WTC11 (cell line): ENCODE measurements around the gene GAK. TPM values are rescaled to one million over a fixed set of nuclear protein-coding genes. Genes with fewer than 3 reads are reported as not detected.

Experiments used
- ATAC-seq: fragments of 200-7000 bp; cut with Tn5 transposase; 2 replicates; pipeline ENCODE4 v1.10.0; 2021; ENCODE audit warnings: mild to moderate bottlenecking, moderate library complexity
- CTCF ChIA-PET: fragments of 300-600 bp; sonication (Branson Sonifier 250); formaldehyde crosslinking; loops from one replicate; lab custom pipeline; 2021; ENCODE audit warnings: antibody characterized with exemption; lab: Charles Lee
- POLR2A ChIA-PET: fragments of 350-600 bp; sonication (Branson Sonifier 250); formaldehyde crosslinking; loops from one replicate; lab custom pipeline; 2021; ENCODE audit warnings: antibody characterized with exemption; lab: Charles Lee
- DNase-seq: peaks from one replicate; pipeline ENCODE4 v3.0.0; 2021; ENCODE audit warnings: low spot score
- H3K27ac Mint-ChIP-seq: 2 replicates; pipeline ENCODE4 v1.8.0; 2021; ENCODE audit warnings: mixed read lengths
- H3K27me3 Mint-ChIP-seq: 2 replicates; pipeline ENCODE4 v1.8.0; 2021; ENCODE audit warnings: low read depth, mild to moderate bottlenecking, moderate library complexity, mixed read lengths
- H3K36me3 Mint-ChIP-seq: 2 replicates; pipeline ENCODE4 v1.8.0; 2021; ENCODE audit warnings: mixed read lengths
- H3K4me1 Mint-ChIP-seq: 2 replicates; pipeline ENCODE4 v1.8.0; 2022; ENCODE audit warnings: mixed read lengths
- H3K4me3 Mint-ChIP-seq: 2 replicates; pipeline ENCODE4 v1.8.0; 2021; ENCODE audit warnings: mild to moderate bottlenecking, moderate library complexity, mixed read lengths
- H3K9me3 Mint-ChIP-seq: 2 replicates; pipeline ENCODE4 v1.8.0; 2021; ENCODE audit warnings: mixed read lengths
- ARID4B ChIP-seq: sonication (generic); formaldehyde crosslinking; IDR thresholded peaks from 2 replicates; pipeline ENCODE4 v1.8.0; 2023; ENCODE audit warnings: missing genetic modification reagents, mild to moderate bottlenecking, borderline replicate concordance
- CTCF ChIP-seq: fragments of 200-600 bp; IDR thresholded peaks from 2 replicates; pipeline ENCODE4 v1.8.0; 2022; ENCODE audit warnings: antibody characterized with exemption
- ELF4 ChIP-seq: sonication (generic); formaldehyde crosslinking; IDR thresholded peaks from 2 replicates; pipeline ENCODE4 v1.8.1; 2022; ENCODE audit warnings: low read depth, mild to moderate bottlenecking, moderate library complexity, missing genetic modification reagents
- FOXK1 ChIP-seq: sonication (generic); formaldehyde crosslinking; IDR thresholded peaks from 2 replicates; pipeline ENCODE4 v1.8.0; 2022; ENCODE audit warnings: mild to moderate bottlenecking, moderate library complexity, missing genetic modification reagents
- GABPB1 ChIP-seq: sonication (generic); formaldehyde crosslinking; IDR thresholded peaks from 2 replicates; pipeline ENCODE4 v1.8.1; 2023; ENCODE audit warnings: mild to moderate bottlenecking, missing genetic modification reagents
- GRHL2 ChIP-seq: fragments of 250-450 bp; sonication (Bioruptor Pico); IDR thresholded peaks from 2 replicates; pipeline ENCODE4 v1.8.0; 2022; ENCODE audit warnings: mild to moderate bottlenecking, moderate library complexity; ENCODE audit not compliant: insufficient replicate concordance, severe bottlenecking
- IRF2 ChIP-seq: sonication (generic); formaldehyde crosslinking; IDR thresholded peaks from 2 replicates; pipeline ENCODE4 v1.8.0; 2022; ENCODE audit warnings: low read depth, missing genetic modification reagents, borderline replicate concordance
- MYBL2 ChIP-seq: sonication (generic); formaldehyde crosslinking; IDR thresholded peaks from 2 replicates; pipeline ENCODE4 v1.8.1; 2023; ENCODE audit warnings: mild to moderate bottlenecking, moderate library complexity, missing genetic modification reagents
- OVOL2 ChIP-seq: fragments of 250-450 bp; sonication (Bioruptor Pico); IDR thresholded peaks from 2 replicates; pipeline ENCODE4 v1.9.0; 2021; ENCODE audit warnings: mild to moderate bottlenecking, borderline replicate concordance
- RELA ChIP-seq: sonication (generic); formaldehyde crosslinking; IDR thresholded peaks from 2 replicates; pipeline ENCODE4 v1.8.1; 2022; ENCODE audit warnings: missing genetic modification reagents, mild to moderate bottlenecking, borderline replicate concordance
- ZNF317 ChIP-seq: sonication (generic); formaldehyde crosslinking; IDR thresholded peaks from 2 replicates; pipeline ENCODE4 v1.8.1; 2023; ENCODE audit warnings: low read depth, mild to moderate bottlenecking, moderate library complexity, missing genetic modification reagents, borderline replicate concordance
- ZNF423 ChIP-seq: fragments of 250-450 bp; sonication (Bioruptor Pico); IDR thresholded peaks from 2 replicates; pipeline ENCODE4 v2.1.2; 2022; ENCODE audit warnings: mild to moderate bottlenecking, moderate library complexity
- ZSCAN18 ChIP-seq: fragments of 250-450 bp; sonication (Bioruptor Pico); IDR thresholded peaks from 2 replicates; pipeline ENCODE4 v2.1.2; 2022; ENCODE audit warnings: mild to moderate bottlenecking, moderate library complexity
- total RNA-seq: library from RNA; stranded (reverse); gene quantifications from 3 replicates; pipeline ENCODE4 v1.2.3, GENCODE V29; 2021
- TF ChIP-seq, protein P1 (sequence below): sonication (generic); formaldehyde crosslinking; IDR thresholded peaks from 2 replicates; pipeline ENCODE4 v1.8.0; 2022; ENCODE audit warnings: mild to moderate bottlenecking, missing genetic modification reagents
- TF ChIP-seq, protein P2 (sequence below): sonication (generic); formaldehyde crosslinking; IDR thresholded peaks from 2 replicates; pipeline ENCODE4 v1.8.0; 2023; ENCODE audit warnings: missing genetic modification reagents
- TF ChIP-seq, protein P3 (sequence below): sonication (generic); formaldehyde crosslinking; IDR thresholded peaks from 2 replicates; pipeline ENCODE4 v1.8.1; 2023; ENCODE audit warnings: mild to moderate bottlenecking, moderate library complexity, missing genetic modification reagents

Gene GAK
- total RNA-seq, 1 experiment from 2014 or later = 121 TPM

GRCh38 chr4:848307-848691 lies 83.8 kb downstream of the GAK start:
- no peak for TF ChIP-seq ZNF317 (CRISPR knock-in tag)
- TF ChIP-seq GRHL2 (CRISPR knock-in tag) = no peak
- TF ChIP-seq, protein P1, sequence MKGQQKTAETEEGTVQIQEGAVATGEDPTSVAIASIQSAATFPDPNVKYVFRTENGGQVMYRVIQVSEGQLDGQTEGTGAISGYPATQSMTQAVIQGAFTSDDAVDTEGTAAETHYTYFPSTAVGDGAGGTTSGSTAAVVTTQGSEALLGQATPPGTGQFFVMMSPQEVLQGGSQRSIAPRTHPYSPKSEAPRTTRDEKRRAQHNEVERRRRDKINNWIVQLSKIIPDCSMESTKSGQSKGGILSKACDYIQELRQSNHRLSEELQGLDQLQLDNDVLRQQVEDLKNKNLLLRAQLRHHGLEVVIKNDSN (CRISPR knock-in tag) = no peak
- no peak for TF ChIP-seq ARID4B (CRISPR knock-in tag)
- TF ChIP-seq CTCF = no peak
- no peak for TF ChIP-seq OVOL2 (CRISPR knock-in tag)
- TF ChIP-seq ELF4 (CRISPR knock-in tag) = no peak
- TF ChIP-seq GABPB1 (CRISPR knock-in tag) = no peak
- TF ChIP-seq, protein P2, sequence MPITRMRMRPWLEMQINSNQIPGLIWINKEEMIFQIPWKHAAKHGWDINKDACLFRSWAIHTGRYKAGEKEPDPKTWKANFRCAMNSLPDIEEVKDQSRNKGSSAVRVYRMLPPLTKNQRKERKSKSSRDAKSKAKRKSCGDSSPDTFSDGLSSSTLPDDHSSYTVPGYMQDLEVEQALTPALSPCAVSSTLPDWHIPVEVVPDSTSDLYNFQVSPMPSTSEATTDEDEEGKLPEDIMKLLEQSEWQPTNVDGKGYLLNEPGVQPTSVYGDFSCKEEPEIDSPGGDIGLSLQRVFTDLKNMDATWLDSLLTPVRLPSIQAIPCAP (CRISPR knock-in tag) = no peak
- no peak for TF ChIP-seq ZNF423 (CRISPR knock-in tag)
- TF ChIP-seq, all 79 proteins: peak for 0
- no peak overlapping the region for H3K27ac Mint-ChIP-seq
- H3K4me3 Mint-ChIP-seq = no peak overlapping the region
- no peaks in the 10 kb centered on the region for H3K4me1 Mint-ChIP-seq
- no peaks in the 10 kb centered on the region for H3K27me3 Mint-ChIP-seq
- DNase-seq = no peak
- CTCF ChIA-PET = no interaction called here
- H3K36me3 Mint-ChIP-seq = peaks cover 3% of the 10 kb centered on the region; the same call in 1 of the 2 replicates
- no peaks in the 10 kb centered on the region for H3K9me3 Mint-ChIP-seq
- ATAC-seq = no peak
- POLR2A ChIA-PET = no interaction called here

DNA sequence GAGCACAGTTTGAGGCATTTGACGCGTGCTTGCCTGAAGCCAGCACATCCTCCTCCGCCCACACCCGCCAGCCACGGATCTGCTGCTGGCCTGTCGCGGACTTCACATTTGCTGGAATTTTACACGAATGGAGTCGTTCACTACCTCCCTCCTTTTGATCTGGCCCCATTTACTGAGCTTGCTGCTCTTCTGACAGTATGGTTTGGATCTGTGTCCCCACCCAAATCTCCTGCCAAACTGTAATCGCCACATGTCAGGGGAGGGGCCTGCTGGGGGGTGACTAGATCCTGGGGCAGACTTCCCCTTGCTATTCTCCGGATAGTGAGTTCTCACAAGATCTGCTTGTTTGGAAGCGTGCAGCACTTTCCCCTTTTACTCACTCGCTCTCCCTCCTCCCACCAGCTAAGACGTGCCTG lies 86.3 kb downstream of the GAK start:
- H3K36me3 Mint-ChIP-seq = peaks cover 3% of the 10 kb centered on the region
- no peak for TF ChIP-seq IRF2 (CRISPR knock-in tag)
- no peak for TF ChIP-seq MYBL2 (CRISPR knock-in tag)
- no peak for TF ChIP-seq RELA (CRISPR knock-in tag)
- TF ChIP-seq ZSCAN18 (CRISPR knock-in tag) = no peak
- no peak for TF ChIP-seq GRHL2 (CRISPR knock-in tag)
- TF ChIP-seq FOXK1 (CRISPR knock-in tag) = no peak
- TF ChIP-seq, protein P3, sequence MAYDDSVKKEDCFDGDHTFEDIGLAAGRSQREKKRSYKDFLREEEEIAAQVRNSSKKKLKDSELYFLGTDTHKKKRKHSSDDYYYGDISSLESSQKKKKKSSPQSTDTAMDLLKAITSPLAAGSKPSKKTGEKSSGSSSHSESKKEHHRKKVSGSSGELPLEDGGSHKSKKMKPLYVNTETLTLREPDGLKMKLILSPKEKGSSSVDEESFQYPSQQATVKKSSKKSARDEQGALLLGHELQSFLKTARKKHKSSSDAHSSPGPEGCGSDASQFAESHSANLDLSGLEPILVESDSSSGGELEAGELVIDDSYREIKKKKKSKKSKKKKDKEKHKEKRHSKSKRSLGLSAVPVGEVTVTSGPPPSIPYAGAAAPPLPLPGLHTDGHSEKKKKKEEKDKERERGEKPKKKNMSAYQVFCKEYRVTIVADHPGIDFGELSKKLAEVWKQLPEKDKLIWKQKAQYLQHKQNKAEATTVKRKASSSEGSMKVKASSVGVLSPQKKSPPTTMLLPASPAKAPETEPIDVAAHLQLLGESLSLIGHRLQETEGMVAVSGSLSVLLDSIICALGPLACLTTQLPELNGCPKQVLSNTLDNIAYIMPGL (CRISPR knock-in tag) = no peak
- TF ChIP-seq, all 79 proteins: peak for 0
- Mint-ChIP-seq H3K9me3 (peaks cover 7% of the 10 kb centered on the region; the same call in 1 of the 2 replicates), H3K27me3 (no peaks in the 10 kb centered on the region), H3K4me1 (no peaks in the 10 kb centered on the region), H3K4me3 (no peak overlapping the region), H3K27ac (no peak overlapping the region)
- ChIA-PET POLR2A (no interaction called here), CTCF (interaction anchor here (0.8 to 2.1 kb wide), 3 partner anchors 17 to 162 kb away, joined by 3 to 7 read pairs (median 3); no protein-coding TSS in a partner anchor)
- no peak for DNase-seq
- no peak for ATAC-seq
